Measurements from ENCODE around the gene ELOVL7. TPM values are rescaled to one million over a fixed set of nuclear protein-coding genes. Genes with fewer than 3 reads are reported as not detected.

The ELOVL7 gene
- total RNA-seq, 1 experiment from 2014 or later = 2.5 TPM

- no peak overlapping the region for H2BK15ac ChIP-seq (ENCODE audit: low read depth, low read length)
- no peak overlapping the region for H3K27ac Mint-ChIP-seq
- no peaks in the 10 kb centered on the region for H3K9me3 ChIP-seq (ENCODE audit: control insufficient read depth, low read depth, low read length)
- H3K27me3 Mint-ChIP-seq (ENCODE audit: low read depth) = no peaks in the 10 kb centered on the region
- no peaks in the 10 kb centered on the region for H3K27me3 ChIP-seq (ENCODE audit: insufficient read depth, low read length)
- H3K23ac ChIP-seq (ENCODE audit: insufficient read length, low read depth, low read length) = no peak overlapping the region
- H3K4me1 Mint-ChIP-seq = peaks cover 14% of the 10 kb centered on the region in 2 experiments
- H3K79me2 ChIP-seq (ENCODE audit: insufficient read depth, low read length) = no peaks in the 10 kb centered on the region
- H2BK120ac ChIP-seq (ENCODE audit: low read depth, low read length, poor library complexity, severe bottlenecking) = no peak overlapping the region
- H3K4me3 Mint-ChIP-seq = no peak overlapping the region
- no peaks in the 10 kb centered on the region; the same call in none of the 2 replicates for H3K4me1 ChIP-seq (ENCODE audit: insufficient read depth, low read length)
- no peaks in the 10 kb centered on the region for H3K23me2 ChIP-seq (ENCODE audit: insufficient read length, low read depth, low read length, poor library complexity, severe bottlenecking)
- H3K9me3 Mint-ChIP-seq = peaks cover 2 to 3% of the 10 kb centered on the region in 2 experiments; a peak in 2 of 5 replicates
- H3K4me2 ChIP-seq (ENCODE audit: insufficient read depth, insufficient read length, low read length) = no peak overlapping the region
- H3K18ac ChIP-seq (ENCODE audit: insufficient read length, low read depth, low read length) = no peak overlapping the region
- H3K9ac ChIP-seq (ENCODE audit: extremely low read depth, insufficient read length, low read length) = no peak overlapping the region
- H3K4ac ChIP-seq (ENCODE audit: low read depth, low read length) = no peak overlapping the region
- no peak overlapping the region for H3K14ac ChIP-seq (ENCODE audit: insufficient read depth, low read length)
- no peak overlapping the region for H4K5ac ChIP-seq (ENCODE audit: insufficient read length, low read depth, low read length)
- H2AK5ac ChIP-seq (ENCODE audit: insufficient read length, low read length) = no peak overlapping the region
- no peak overlapping the region for H2BK12ac ChIP-seq (ENCODE audit: insufficient read length, low read depth, low read length)
- H4K91ac ChIP-seq (ENCODE audit: insufficient read length, low read depth, low read length) = no peak overlapping the region
- peaks cover 0 to 2% (median 0%) of the 10 kb centered on the region in 3 experiments; a peak in 2 of 7 replicates for H3K36me3 Mint-ChIP-seq (ENCODE audit: insufficient read depth in 1 of 3, low read depth in 3 of 3)
- H4K20me1 ChIP-seq (ENCODE audit: control insufficient read depth, insufficient read depth, insufficient read length) = no peaks in the 10 kb centered on the region
- TF ChIP-seq CTCF (conservative IDR thresholded peaks at IDR 0.05) = no peak
- no peak overlapping the region for H2AFZ ChIP-seq (ENCODE audit: low read length)
- H2BK5ac ChIP-seq (ENCODE audit: insufficient read length, low read length) = no peak overlapping the region
- H3T11ph ChIP-seq (ENCODE audit: low read length) = no peak overlapping the region
- no peak overlapping the region for H2BK20ac ChIP-seq (ENCODE audit: low read depth, low read length, poor library complexity, severe bottlenecking)
- no peak overlapping the region for H3K56ac ChIP-seq (ENCODE audit: insufficient read length, low read depth, low read length)
- H3K27ac ChIP-seq (ENCODE audit: insufficient read length, low read depth, low read length) = no peak overlapping the region
- H3K79me1 ChIP-seq (ENCODE audit: insufficient read depth, low read depth, low read length, poor library complexity, severe bottlenecking) = no peaks in the 10 kb centered on the region
- DNase-seq = no peak
- H4K8ac ChIP-seq (replicated peaks; ENCODE audit: insufficient read length, low read depth, low read length) = no peak overlapping the region
Observed at GRCh38 chr5:60811105-60811504, 33.0 kb downstream of the ELOVL7 start.
